H1 (cell line): ENCODE data around the gene QSOX2. TPM values are rescaled to one million over a fixed set of nuclear protein-coding genes. Genes with fewer than 3 reads are reported as not detected.

Experiments used
- CHD7 ChIP-seq: fragments of 300-600 bp; sonication (generic); IDR thresholded peaks from 2 replicates; pipeline ENCODE4 v1.7.1; 2012; ENCODE audit warnings: low read length, moderate library complexity, mild to moderate bottlenecking, inconsistent platforms; ENCODE audit not compliant: insufficient replicate concordance
- SIRT6 ChIP-seq: IDR thresholded peaks from one replicate; pipeline ENCODE4 v1.7.1; 2012; ENCODE audit warnings: low read length, inconsistent platforms
- polyA plus RNA-seq, 7 experiments: library from polyadenylated mRNA; depleted of rRNA in 3 of 7; stranded (reverse) in 5 of 7; unstranded in 2 of 7; fragments of >200 nt in 5 of 7; fragments of 200-250 nt in 2 of 7; gene quantifications; 1 replicate in 5 of 7; 2 replicates in 1 of 7; 4 replicates in 1 of 7; pipeline versions ENCODE4 v1.2.1 to v1.2.3, GENCODE V29; 2011 to 2013; ENCODE audit warnings: missing spikeins in 2 of 7, mixed read lengths in 2 of 7
- total RNA-seq: library from RNA; stranded (reverse); fragmentation: NEBNext Ultra II Directional; extraction: Animal tissue kit (Norgen Biotek cat#: 25700); gene quantifications from 2 replicates; pipeline ENCODE4 v1.2.1, GENCODE V29; 2021

The QSOX2 gene
- total and polyA plus RNA-seq, 2 of the 8 experiments (the other 6 are each of a cell fraction or from before 2014, with no cell fraction given): 18.0 to 28.6 TPM

GRCh38 chr9:136218271-136218670 lies 27.3 kb downstream of the QSOX2 start (continued):
- TF ChIP-seq CHD7 (no peak), SIRT6 (no peak)
